Endometrium (tissue), 2 donors: ENCODE data around the gene RARA.

ENCODE experiments used
- FAIRE-seq: peaks from 2 replicates; lab custom pipeline; 2012; peaks lifted over from hg19 to GRCh38; lab: Jason Lieb, UNC
- donor health status: control.
- donor health status: control.

RARA gene

GRCh38 chr17:40345994-40346764 is 37.2 kb downstream of the RARA start:
- no peak for FAIRE-seq

GRCh38 chr17:40346765-40347158 is 37.8 kb downstream of the RARA start:
- FAIRE-seq, result no peak

DNA sequence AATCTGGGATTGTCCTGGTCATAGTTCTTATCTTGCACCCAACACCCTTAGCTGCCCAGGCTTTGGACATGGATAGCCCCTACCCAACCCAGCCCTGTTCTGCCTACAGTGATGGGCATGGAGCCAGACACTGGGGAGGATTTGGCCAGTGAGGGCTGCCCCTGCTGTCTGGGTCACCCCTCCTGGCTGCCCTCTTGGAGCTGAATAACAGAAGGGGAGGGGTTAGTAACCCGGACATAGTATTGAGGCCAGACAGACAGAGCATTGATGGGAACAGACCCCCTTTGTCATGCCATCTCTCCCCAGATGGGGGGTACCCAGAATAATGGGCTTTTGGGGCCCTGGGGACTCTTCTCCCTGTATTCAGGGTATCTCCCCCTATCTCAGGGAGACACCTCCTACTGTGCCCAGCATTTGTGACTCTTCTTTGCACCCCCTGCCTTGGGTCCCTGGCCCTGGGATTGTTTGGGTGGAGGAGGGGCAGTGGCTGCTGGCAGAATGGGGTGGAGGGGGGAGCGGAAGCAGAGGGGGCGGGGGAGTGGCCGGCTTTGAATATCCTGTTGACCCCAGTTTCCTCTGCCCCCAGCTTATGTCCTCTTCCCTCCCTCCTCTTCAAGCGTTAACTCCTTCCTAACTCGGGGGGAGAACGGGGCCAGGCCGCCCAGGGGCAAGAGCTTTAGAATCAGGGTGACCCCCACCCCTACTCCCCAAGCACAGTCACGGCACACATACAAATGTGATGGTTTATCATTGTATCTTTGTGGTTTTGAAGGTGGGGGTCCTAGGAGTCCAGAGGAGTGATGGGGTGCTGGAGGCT is 38.5 kb downstream of the RARA start:
- no peak for FAIRE-seq

DNA sequence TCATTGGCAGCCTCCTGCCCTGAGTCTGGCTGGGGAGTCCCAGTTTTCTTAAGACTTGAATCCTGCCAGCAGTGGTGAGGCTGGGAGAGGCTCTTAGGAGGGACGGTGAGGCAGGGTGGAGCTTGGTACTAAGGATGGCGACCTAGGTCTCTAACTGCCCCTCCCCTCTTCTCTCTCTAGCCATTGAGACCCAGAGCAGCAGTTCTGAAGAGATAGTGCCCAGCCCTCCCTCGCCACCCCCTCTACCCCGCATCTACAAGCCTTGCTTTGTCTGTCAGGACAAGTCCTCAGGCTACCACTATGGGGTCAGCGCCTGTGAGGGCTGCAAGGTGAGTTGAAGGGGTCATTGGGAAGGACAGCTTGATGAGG is 39.1 kb downstream of the RARA start:
- FAIRE-seq, result no peak

GRCh38 chr17:40348562-40349476 is 39.8 kb downstream of the RARA start:
- no peak for FAIRE-seq

- no peak for FAIRE-seq
These were observed 40.5 kb downstream of the RARA start for GRCh38 chr17:40349477-40349894.

DNA sequence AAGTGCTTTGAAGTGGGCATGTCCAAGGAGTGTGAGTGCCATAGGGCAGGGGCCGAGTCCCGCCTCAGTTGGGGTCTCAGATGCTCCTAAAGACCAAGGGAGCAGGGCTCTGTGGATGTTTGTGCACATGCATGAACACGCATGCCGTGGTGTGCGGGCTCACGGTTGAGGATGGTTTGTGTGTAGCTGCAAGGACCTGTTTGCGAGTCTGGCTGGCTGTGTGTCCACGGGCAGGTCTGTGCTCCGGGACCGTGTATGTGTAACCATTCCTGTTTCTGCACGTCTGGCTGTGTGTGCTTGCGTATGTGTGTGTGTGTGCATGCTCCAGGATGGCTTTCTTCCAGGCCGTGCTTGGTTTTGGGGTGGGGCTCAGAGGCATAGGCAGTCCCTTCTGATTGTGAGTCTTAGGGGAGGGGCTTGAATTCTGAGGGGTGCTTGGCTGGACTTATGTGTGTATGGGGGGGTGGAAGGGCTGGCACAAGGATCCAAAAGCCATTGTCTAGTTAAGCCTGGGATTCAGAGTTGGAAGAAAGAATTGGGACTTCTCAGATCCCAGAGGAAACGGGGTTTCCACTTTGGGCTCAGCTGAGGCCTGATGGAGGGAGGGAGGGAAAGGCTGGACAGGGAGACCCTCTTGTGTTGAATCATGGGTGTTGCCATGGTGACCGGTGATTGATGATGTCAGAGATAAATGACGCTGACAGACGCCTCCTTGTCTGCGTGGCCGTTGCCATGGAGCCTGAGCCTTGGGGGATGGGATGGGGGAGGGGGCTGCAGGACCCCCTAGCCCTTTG is 41.1 kb downstream of the RARA start:
- no peak for FAIRE-seq

DNA sequence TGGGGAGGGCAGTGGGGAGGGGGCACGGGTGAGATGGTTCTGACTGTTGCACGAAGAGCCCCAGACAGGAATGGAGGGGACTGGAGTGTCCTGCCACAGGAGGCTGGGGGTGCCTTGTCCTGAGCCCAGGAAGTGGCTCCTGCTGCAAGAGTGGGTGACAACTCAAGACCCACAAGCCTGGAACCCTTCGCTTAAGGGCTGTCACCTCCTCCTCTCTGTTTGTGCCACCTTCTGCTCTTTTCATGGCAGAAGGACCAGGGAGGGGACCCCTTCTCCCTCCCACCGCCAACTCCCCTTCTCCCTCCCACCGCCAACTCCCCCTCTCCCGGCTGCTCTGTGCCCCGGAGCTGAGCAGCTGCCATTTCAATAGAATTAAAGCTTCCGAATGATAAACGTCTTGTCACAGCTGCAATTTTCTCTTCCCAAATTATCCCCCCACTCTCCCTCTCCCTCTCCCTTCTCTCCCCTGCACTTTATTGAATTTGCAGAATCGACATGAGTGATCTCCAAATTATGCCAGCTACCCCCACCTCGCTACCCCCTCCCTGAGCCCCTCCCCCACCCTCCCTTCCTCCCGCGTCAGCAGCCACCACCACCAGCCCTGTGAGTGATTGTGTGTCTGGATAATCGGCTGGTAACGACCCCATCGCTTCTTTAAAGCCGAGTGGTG is 41.8 kb downstream of the RARA start:
- FAIRE-seq, result no peak

DNA sequence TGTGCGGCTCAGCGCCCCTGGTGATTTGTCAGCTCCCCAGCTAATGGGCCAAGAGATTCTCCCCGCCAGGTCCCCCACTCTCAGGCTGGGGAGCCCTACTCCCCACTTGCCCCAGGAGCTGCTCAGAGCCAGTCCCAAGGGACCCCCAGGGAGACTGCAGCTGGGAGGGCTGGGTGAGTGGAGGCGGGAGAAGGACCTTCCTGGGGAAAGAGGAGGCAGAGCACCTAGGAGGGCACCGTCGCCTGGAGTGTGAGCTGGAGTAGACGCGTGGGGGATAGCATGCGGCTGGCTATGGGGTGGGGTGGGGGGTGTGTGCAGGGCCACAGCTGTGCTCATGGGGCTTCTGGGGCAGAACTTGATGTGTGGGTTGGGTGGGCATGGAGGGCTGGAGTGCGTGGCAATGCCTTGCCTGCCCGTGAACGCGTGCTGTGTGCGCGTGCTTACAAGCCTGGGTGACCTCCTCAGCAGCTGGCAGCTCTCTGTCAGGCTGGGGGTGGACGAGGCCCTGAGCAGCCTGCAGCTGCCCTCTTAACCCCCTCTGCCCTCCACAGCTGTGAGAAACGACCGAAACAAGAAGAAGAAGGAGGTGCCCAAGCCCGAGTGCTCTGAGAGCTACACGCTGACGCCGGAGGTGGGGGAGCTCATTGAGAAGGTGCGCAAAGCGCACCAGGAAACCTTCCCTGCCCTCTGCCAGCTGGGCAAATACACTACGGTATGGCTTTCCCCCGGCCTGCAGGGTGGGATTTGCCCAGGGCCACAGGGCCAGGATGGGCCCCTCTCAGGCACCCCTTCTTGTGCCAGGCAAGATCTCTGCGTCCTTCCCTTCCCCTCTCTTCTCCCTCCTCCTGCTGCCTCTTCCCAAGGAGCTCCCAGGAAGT is 42.6 kb downstream of the RARA start:
- FAIRE-seq, result no peak

GRCh38 chr17:40352237-40352778 is 43.3 kb downstream of the RARA start:
- no peak for FAIRE-seq

GRCh38 chr17:40352779-40353394 is 43.9 kb downstream of the RARA start:
- FAIRE-seq, result no peak

DNA sequence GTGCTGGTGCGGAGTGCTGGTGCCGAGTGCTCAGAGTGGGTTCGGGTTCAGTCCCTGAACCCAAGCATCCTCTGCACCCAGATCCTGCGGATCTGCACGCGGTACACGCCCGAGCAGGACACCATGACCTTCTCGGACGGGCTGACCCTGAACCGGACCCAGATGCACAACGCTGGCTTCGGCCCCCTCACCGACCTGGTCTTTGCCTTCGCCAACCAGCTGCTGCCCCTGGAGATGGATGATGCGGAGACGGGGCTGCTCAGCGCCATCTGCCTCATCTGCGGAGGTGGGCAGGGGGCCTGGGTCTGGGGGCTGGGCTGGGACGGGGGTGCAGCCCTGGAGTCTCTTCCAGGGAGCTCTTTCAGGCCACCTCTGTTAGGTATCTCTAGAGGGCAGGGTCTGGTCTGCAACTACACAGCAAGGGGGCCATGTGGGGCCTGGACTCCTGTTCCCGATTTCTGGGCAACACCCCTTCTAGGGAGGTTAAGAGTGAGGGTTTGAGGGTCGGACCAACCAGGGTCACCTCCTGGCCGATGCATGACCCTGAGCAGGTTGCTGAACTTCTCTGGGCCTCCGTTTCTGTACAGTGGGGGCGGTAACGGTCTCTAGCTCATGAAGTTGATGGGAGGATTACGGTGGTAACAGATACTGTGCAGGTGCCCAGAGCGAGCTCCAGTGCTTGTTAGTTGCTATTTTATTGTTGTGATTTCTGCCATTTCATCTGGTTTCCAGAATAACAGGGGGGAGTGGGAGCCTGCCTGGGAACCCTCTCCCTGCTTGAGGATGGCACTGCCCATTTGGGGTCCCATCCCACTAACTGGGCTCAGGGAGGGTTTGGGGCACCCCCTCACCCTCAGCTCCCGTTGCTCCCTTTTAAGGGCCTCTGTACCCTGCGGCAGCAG is 45.5 kb downstream of the RARA start:
- no peak for FAIRE-seq

GRCh38 chr17:40355123-40355803 is 46.3 kb downstream of the RARA start:
- no peak for FAIRE-seq

- FAIRE-seq, result no peak
These were observed 47.1 kb downstream of the RARA start for GRCh38 chr17:40355804-40356758.

GRCh38 chr17:40356990-40357881 is 48.3 kb downstream of the RARA start:
- FAIRE-seq, result no peak
